ENCODE measurements around the gene MACROD1.

The MACROD1 gene

DNA sequence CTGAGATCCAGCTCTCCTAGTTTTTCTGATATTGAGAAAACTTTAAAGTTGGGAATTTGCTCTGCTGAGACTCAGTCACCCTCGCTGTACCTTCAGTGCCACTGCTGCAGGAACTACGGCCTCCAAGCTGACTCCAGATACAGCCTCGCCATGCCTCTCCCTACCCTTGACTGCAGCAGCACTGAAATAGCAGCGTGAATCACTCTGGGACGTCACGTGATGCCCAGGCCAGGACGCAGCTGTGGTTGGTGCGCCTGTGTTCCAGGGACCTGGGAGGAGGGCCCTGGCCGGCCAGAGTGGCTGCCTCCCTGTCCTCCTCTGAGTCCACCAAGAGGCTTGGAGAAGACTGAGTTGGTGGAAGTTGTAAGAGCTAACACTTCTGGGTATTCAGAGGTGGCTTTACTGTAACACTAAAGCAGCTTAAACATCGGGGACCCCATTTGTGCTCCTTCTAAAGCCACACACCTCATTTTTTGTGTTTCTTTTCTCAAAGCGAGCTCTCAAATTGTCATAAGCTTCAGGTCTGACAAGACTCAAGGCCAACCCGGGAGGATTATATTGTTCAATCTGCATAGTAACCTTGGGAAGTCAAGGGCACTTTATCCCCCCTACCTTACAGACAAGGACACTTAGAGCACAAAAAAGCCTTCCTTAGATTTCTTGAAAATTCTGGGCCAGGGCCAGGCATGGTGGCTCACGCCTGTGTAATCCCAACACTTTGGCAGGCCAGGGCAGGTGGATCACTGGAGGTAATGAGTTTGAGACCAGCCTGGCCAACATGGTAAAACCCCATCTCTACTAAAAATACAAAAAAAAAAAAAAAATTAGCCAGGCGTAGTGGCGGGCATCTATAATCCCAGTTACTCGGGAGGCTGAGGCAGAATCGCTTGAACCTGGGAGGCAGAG is 15.8 kb upstream of the MACROD1 start:
- DNase-seq (ENCODE audit: low read depth, low spot score) = peak; percentile 54
- H3K4me3 ChIP-seq (ENCODE audit: low read depth, low read length) = peak overlapping the region; percentile 40
- ChIA-PET CTCF (interaction anchor here (0.8 to 6.0 kb wide), 7 partner anchors 16 to 344 kb away, joined by 3 to 31 read pairs (median 9); partner anchors contain the start of genes MACROD1 and PLCB3), POLR2A (interaction anchor here (0.6 to 1.0 kb wide), 3 partner anchors 45 to 64 kb away, joined by 3 to 4 read pairs (median 3); no protein-coding TSS in a partner anchor)
- TF ChIP-seq, protein P1, sequence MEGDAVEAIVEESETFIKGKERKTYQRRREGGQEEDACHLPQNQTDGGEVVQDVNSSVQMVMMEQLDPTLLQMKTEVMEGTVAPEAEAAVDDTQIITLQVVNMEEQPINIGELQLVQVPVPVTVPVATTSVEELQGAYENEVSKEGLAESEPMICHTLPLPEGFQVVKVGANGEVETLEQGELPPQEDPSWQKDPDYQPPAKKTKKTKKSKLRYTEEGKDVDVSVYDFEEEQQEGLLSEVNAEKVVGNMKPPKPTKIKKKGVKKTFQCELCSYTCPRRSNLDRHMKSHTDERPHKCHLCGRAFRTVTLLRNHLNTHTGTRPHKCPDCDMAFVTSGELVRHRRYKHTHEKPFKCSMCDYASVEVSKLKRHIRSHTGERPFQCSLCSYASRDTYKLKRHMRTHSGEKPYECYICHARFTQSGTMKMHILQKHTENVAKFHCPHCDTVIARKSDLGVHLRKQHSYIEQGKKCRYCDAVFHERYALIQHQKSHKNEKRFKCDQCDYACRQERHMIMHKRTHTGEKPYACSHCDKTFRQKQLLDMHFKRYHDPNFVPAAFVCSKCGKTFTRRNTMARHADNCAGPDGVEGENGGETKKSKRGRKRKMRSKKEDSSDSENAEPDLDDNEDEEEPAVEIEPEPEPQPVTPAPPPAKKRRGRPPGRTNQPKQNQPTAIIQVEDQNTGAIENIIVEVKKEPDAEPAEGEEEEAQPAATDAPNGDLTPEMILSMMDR (IDR thresholded peaks at IDR 0.05; ENCODE audit: insufficient read depth, low read length, missing control alignments) = no peak

DNA sequence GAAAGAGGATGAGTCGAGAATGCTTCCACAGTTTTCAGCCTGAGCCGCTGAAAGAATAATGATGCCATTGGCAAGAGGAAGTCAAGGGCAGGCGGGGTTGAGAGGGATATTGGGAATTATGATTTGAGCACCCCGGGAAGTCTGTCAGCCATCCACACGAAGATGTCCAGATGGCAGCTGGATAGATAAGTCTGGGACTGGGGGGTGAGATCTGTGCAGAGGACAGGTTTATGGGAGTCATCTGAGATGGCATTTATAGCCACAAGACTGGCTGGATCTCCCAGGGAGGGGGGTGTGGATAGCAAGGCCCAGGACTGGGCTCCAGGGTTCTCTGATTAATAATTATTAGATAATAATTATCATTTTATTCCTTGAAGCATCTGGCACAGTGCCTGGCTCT is 15.0 kb upstream of the MACROD1 start:
- ChIA-PET CTCF (interaction anchor here (0.8 to 6.0 kb wide), 7 partner anchors 15 to 343 kb away, joined by 3 to 31 read pairs (median 9); partner anchors contain the start of genes MACROD1 and PLCB3), POLR2A (interaction anchor here (0.6 to 1.0 kb wide), 3 partner anchors 44 to 65 kb away, joined by 3 to 4 read pairs (median 3); no protein-coding TSS in a partner anchor)
- no peak for DNase-seq (ENCODE audit: low read depth, low spot score)
- TF ChIP-seq, protein P1 (IDR thresholded peaks at IDR 0.05; ENCODE audit: insufficient read depth, low read length, missing control alignments) = no peak
- H3K4me3 ChIP-seq (ENCODE audit: low read depth, low read length) = no peak overlapping the region

DNA sequence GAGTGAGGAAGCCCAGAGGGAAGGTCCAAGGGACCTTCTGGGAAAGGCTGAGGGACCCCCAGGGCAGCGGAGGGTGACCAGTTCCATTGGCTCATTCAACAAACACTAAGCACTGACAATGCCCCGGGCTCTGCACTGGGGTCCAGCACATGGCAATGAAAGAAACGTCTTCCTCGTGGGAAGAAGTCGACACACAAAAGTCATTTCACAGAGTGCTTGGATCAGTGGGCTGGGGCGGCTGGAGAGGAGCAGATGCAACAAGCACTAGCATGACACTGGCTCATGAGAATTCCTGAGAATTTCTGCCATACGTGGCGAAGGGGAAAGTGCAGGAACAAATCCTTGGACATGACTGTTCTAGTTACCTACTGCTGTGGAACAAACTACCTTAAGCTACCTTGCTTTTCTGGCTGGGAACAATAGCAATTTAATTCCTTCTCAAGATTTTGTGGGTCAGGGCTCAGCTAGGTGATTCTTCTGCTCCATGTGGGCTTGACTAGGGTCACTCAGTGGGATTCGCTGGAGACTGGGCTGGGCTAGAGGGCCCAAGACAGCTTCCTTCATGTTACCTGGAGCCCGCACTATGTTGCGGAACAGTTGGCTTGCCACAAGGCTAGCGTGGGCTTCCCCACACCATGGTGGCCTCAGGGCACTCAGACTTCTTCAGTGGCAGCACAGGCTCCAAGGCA is 13.2 kb upstream of the MACROD1 start:
- ChIA-PET POLR2A (no interaction called here), CTCF (interaction anchor here (0.8 to 3.0 kb wide), 2 partner anchors 26 to 178 kb away, joined by 3 to 15 read pairs; no protein-coding TSS in a partner anchor)
- TF ChIP-seq, protein P1 (IDR thresholded peaks at IDR 0.05; ENCODE audit: insufficient read depth, low read length, missing control alignments) = no peak
- no peak overlapping the region for H3K4me3 ChIP-seq (ENCODE audit: low read depth, low read length)
- no peak for DNase-seq (ENCODE audit: low read depth, low spot score)

DNA sequence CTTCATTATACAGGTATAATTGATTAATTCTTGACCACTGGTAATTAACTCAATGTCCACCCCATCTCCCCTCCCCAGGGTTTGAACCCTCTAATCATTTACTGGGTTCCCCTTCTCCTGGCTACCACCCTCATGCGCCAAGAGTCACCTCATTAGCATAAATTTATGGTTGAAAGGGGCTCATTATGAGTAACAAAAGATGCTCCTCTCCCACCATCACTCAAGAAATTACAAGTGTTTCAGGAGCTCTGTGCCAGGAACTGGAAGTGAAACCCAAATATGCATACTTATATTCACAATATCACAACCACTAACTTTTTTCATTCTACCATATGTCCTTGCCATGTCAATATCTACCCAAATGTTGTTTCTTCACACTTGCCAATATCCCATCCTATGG is 12.3 kb upstream of the MACROD1 start:
- CTCF ChIA-PET = no interaction called here
- TF ChIP-seq, protein P1 (IDR thresholded peaks at IDR 0.05; ENCODE audit: insufficient read depth, low read length, missing control alignments) = no peak
- DNase-seq (ENCODE audit: low read depth, low spot score) = no peak
- H3K4me3 ChIP-seq (ENCODE audit: low read depth, low read length) = no peak overlapping the region
- POLR2A ChIA-PET = no interaction called here

DNA sequence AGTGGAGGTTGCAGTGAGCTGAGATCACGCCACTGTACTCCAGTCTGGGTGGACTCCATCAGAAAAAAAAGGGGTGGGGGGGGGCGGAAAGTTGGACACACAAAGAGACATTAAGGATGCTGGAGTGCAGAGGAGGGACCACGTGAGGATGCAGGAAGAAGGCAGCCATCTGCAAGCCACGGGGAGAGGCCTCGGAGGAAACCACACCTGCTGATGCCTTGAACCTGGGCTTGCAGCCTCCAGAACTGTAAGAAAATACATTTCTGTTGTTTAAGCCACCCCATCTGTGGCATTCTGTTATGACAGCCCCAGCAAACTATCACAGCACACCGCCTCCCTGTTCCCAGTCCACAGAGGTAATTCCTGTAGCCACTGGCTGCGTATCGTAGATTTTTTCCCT is 10.8 kb upstream of the MACROD1 start:
- DNase-seq (ENCODE audit: low read depth, low spot score) = no peak
- POLR2A ChIA-PET = no interaction called here
- CTCF ChIA-PET = interaction anchor here (1.1 kb wide), 1 partner anchor 8 kb away, joined by 3 read pairs; no protein-coding TSS in a partner anchor
- TF ChIP-seq, protein P1 (IDR thresholded peaks at IDR 0.05; ENCODE audit: insufficient read depth, low read length, missing control alignments) = no peak
- no peak overlapping the region for H3K4me3 ChIP-seq (ENCODE audit: low read depth, low read length)
